ENCODE measurements around the gene PANK2. TPM values are rescaled to one million over a fixed set of nuclear protein-coding genes. Genes with fewer than 3 reads are reported as not detected.
"Not testable (repeated sequence)": the region's sequence is repeated elsewhere in the genome, so short reads cannot be mapped to it uniquely, and the experiment has no call there.

Gene PANK2
- polyA plus RNA-seq, 1 of the 3 experiments (the other 2 are of a cell fraction): 17.7 TPM

DNA sequence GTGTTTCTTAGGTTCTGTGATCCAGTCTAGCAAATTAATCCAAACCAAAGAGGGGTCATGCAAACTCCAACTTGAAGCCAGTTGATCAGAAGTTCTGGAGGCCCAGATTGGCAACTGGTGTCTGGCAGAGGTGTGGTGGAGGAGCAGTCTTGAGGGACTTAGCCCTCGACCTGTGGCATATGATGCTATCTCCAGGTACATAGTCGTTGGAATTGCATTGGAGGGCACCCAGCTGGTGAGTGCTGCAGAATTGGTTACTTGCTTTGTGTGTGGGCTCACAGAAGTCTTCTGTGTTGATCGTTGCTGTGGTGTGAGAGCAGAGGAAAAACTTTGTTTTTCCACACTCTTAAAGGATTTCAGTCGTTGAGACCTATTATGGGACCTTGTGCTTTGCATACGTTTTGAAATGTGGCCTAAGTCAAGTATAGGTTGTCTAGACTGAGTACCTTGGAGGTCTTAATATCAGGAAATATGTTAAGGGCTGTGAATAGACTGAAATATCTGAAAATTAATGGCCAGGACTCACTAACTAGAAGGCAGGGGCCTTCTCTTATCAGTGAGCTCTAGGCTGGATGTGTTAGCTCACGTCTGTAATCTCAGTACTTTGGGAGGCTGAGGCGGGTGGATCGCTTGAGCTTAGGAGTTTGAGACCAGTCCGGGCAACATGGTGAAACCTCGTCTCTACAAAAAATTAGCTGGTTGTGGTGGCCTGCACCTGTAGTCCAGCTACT is 7.8 kb downstream of the PANK2 start:
- H3K9me3 ChIP-seq: no peaks in the 10 kb centered on the region
- H2AFZ ChIP-seq (ENCODE audit: low read depth): no peak overlapping the region
- peaks cover 0 to 11% of the 10 kb centered on the region in 2 experiments for H3K36me3 ChIP-seq (replicated peaks in 1 of 2; ENCODE audit: control insufficient read depth in 1 of 2, insufficient read depth in 2 of 2, low read length in 1 of 2)
- peaks cover 4 to 37% of the 10 kb centered on the region in 2 experiments; a peak in 3 of 4 replicates for H3K4me1 ChIP-seq (ENCODE audit: control insufficient read depth in 1 of 2, insufficient read depth in 2 of 2, low read depth in 1 of 2, low read length in 1 of 2)
- peaks cover 41% of the 10 kb centered on the region for H3F3A ChIP-seq (replicated peaks; ENCODE audit: insufficient read depth)
- ChIA-PET CTCF (no interaction called here), POLR2A (interaction anchor here (0.6 kb wide), 1 partner anchor 176 kb away, joined by 3 read pairs; no protein-coding TSS in a partner anchor)
- WGBS (ENCODE audit: low lambda C conversion rate): 86% methylated on average over 10 of the region's 10 CpGs
- TF ChIP-seq GABPA (IDR thresholded peaks at IDR 0.05; ENCODE audit: low read depth) (no peak), ELF1 (IDR thresholded peaks at IDR 0.05) (no peak), TAF1 (IDR thresholded peaks at IDR 0.05; ENCODE audit: borderline replicate concordance, low read depth, low read length) (no peak)
- TF ChIP-seq, protein P1, sequence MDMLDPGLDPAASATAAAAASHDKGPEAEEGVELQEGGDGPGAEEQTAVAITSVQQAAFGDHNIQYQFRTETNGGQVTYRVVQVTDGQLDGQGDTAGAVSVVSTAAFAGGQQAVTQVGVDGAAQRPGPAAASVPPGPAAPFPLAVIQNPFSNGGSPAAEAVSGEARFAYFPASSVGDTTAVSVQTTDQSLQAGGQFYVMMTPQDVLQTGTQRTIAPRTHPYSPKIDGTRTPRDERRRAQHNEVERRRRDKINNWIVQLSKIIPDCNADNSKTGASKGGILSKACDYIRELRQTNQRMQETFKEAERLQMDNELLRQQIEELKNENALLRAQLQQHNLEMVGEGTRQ (IDR thresholded peaks at IDR 0.05; ENCODE audit: borderline replicate concordance, low read depth, low read length): no peak
- TF ChIP-seq, protein P2, sequence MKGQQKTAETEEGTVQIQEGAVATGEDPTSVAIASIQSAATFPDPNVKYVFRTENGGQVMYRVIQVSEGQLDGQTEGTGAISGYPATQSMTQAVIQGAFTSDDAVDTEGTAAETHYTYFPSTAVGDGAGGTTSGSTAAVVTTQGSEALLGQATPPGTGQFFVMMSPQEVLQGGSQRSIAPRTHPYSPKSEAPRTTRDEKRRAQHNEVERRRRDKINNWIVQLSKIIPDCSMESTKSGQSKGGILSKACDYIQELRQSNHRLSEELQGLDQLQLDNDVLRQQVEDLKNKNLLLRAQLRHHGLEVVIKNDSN (IDR thresholded peaks at IDR 0.05; ENCODE audit: borderline replicate concordance, low read depth): no peak
- TF ChIP-seq, protein P3, sequence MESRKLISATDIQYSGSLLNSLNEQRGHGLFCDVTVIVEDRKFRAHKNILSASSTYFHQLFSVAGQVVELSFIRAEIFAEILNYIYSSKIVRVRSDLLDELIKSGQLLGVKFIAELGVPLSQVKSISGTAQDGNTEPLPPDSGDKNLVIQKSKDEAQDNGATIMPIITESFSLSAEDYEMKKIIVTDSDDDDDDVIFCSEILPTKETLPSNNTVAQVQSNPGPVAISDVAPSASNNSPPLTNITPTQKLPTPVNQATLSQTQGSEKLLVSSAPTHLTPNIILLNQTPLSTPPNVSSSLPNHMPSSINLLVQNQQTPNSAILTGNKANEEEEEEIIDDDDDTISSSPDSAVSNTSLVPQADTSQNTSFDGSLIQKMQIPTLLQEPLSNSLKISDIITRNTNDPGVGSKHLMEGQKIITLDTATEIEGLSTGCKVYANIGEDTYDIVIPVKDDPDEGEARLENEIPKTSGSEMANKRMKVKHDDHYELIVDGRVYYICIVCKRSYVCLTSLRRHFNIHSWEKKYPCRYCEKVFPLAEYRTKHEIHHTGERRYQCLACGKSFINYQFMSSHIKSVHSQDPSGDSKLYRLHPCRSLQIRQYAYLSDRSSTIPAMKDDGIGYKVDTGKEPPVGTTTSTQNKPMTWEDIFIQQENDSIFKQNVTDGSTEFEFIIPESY (IDR thresholded peaks at IDR 0.05; ENCODE audit: borderline replicate concordance, low read depth): no peak
- peaks cover 100% of the 10 kb centered on the region for H3K79me2 ChIP-seq (ENCODE audit: insufficient read depth)
- no peak overlapping the region; a peak in 1 of 4 replicates for H3K27ac ChIP-seq (ENCODE audit: low read depth in 2 of 2, low read length in 1 of 2)
- H3K4me3 ChIP-seq (ENCODE audit: low read depth in 2 of 2, low read length in 1 of 2): no peak overlapping the region
- no peaks in the 10 kb centered on the region for H3K27me3 ChIP-seq (ENCODE audit: insufficient read depth)
- no peaks in the 10 kb centered on the region for H3K9me2 ChIP-seq
- H3K4me2 ChIP-seq: 0 out of 2 replicates have a peak overlapping the region, but pooled peaks have one; percentile 23
- H4K20me1 ChIP-seq (ENCODE audit: insufficient read depth): peaks cover 100% of the 10 kb centered on the region
- H3K9ac ChIP-seq: no peak overlapping the region
- no peak for DNase-seq

DNA sequence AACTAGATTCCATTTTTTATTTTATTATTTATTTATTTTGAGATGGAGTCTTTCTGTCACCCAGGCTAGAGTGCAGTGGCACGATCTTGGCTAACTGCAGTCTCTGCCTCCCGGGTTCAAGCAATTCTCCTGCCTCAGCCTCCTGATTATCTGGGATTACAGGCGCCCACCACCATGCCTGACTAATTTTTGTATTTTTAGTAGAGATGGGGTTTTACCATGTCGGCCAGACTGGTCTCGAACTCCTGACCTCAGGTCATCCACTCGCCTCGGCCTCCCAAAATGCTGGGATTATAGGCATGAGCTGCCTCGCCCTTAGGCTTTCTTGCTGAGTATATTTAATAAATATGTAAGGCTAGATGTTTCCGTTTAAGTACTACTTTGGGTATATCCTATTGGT is 9.0 kb downstream of the PANK2 start:
- H3K27me3 ChIP-seq (ENCODE audit: insufficient read depth); H3K9me2 ChIP-seq; H3K4me3 ChIP-seq (ENCODE audit: low read depth in 2 of 2, low read length in 1 of 2); H3K9me3 ChIP-seq; CTCF ChIA-PET; H3K9ac ChIP-seq; H2AFZ ChIP-seq (ENCODE audit: low read depth); H3K27ac ChIP-seq (ENCODE audit: low read depth in 2 of 2, low read length in 1 of 2); POLR2A ChIA-PET; DNase-seq: not testable (repeated sequence)
- WGBS (ENCODE audit: low lambda C conversion rate): 85% methylated on average over 9 of the region's 9 CpGs
- peaks cover 3 to 33% of the 10 kb centered on the region in 2 experiments; a peak in 3 of 4 replicates for H3K4me1 ChIP-seq (ENCODE audit: control insufficient read depth in 1 of 2, insufficient read depth in 2 of 2, low read depth in 1 of 2, low read length in 1 of 2)
- H3K79me2 ChIP-seq (ENCODE audit: insufficient read depth): peaks cover 100% of the 10 kb centered on the region
- peak overlapping the region; percentile 12; the same call in 1 of the 2 replicates for H3K4me2 ChIP-seq
- peaks cover 38% of the 10 kb centered on the region for H3F3A ChIP-seq (replicated peaks; ENCODE audit: insufficient read depth)
- peaks cover 100% of the 10 kb centered on the region for H4K20me1 ChIP-seq (ENCODE audit: insufficient read depth)
- peaks cover 0 to 11% of the 10 kb centered on the region in 2 experiments for H3K36me3 ChIP-seq (replicated peaks in 1 of 2; ENCODE audit: control insufficient read depth in 1 of 2, insufficient read depth in 2 of 2, low read length in 1 of 2)
